Liver (tissue), 9 donors: Measurements from ENCODE around the gene TRIM41. TPM values are rescaled to one million over a fixed set of nuclear protein-coding genes. Genes with fewer than 3 reads are reported as not detected.

Experiments
- DNase-seq: peaks from one replicate; pipeline ENCODE4 v3.0.0-alpha.2; 2017; ENCODE audit warnings: low spot score
- H3K27ac ChIP-seq, 2 donors: one replicate each; pipeline ENCODE4 v1.7.0; 2013; ENCODE audit warnings: inconsistent platforms in 2 of 2, low read length in 2 of 2, control low read depth in 1 of 2, low read depth in 1 of 2, mild to moderate bottlenecking in 1 of 2
- H3K27me3 ChIP-seq, 4 donors: one replicate each; pipeline versions ENCODE4 v1.6.1 to v1.7.0; 2013; ENCODE audit warnings: low read length in 3 of 4, inconsistent platforms in 1 of 4, mild to moderate bottlenecking in 1 of 4, moderate library complexity in 1 of 4; ENCODE audit not compliant: control insufficient read depth in 4 of 4, insufficient read depth in 4 of 4
- H3K36me3 ChIP-seq, 4 donors: one replicate each; pipeline versions ENCODE4 v1.6.1 to v1.7.0; 2013; ENCODE audit warnings: low read length in 3 of 4, mild to moderate bottlenecking in 3 of 4, low read depth in 1 of 4, moderate library complexity in 1 of 4; ENCODE audit not compliant: control insufficient read depth in 4 of 4, insufficient read depth in 3 of 4
- H3K4me1 ChIP-seq, 4 donors: one replicate each; pipeline versions ENCODE4 v1.6.1 to v1.7.0; 2013; ENCODE audit warnings: low read length in 3 of 4, mild to moderate bottlenecking in 3 of 4, moderate library complexity in 1 of 4; ENCODE audit not compliant: control insufficient read depth in 4 of 4, insufficient read depth in 4 of 4
- H3K4me3 ChIP-seq, 3 donors: one replicate each; pipeline versions ENCODE4 v1.6.1 to v1.7.0; 2013; ENCODE audit warnings: low read length in 3 of 3, control low read depth in 1 of 3, low read depth in 1 of 3, mild to moderate bottlenecking in 1 of 3
- H3K9ac ChIP-seq, 2 donors: one replicate each; pipeline ENCODE4 v1.7.0; 2013; ENCODE audit warnings: low read length in 2 of 2, mild to moderate bottlenecking in 2 of 2, moderate library complexity in 2 of 2, control low read depth in 1 of 2, low read depth in 1 of 2
- H3K9me3 ChIP-seq, 4 donors: one replicate each; pipeline versions ENCODE4 v1.6.1 to v1.7.0; 2013; ENCODE audit warnings: low read length in 3 of 4; ENCODE audit not compliant: control insufficient read depth in 4 of 4
- CTCF ChIP-seq: fragments of 150-350 bp; IDR thresholded peaks from 2 replicates; pipeline ENCODE4 v1.5.1; 2017; ENCODE audit warnings: improper control_type of control experiment, low read depth, low read length; ENCODE audit not compliant: missing input control
- EGR1 ChIP-seq, 2 donors: IDR thresholded peaks; 2 replicates each; pipeline ENCODE4 v1.6.1; 2016 to 2018; ENCODE audit warnings: antibody characterized with exemption in 2 of 2, low read depth in 2 of 2
- FOXA1 ChIP-seq: IDR thresholded peaks from 2 replicates; pipeline ENCODE4 v1.6.1; 2016; ENCODE audit warnings: antibody characterized with exemption
- FOXA2 ChIP-seq: IDR thresholded peaks from 2 replicates; pipeline ENCODE4 v1.6.1; 2016; ENCODE audit warnings: antibody characterized with exemption
- GABPA ChIP-seq, 2 donors: IDR thresholded peaks in 1 of 2; conservative IDR thresholded peaks in 1 of 2; 2 replicates each; pipeline ENCODE4 v1.6.1; 2016; ENCODE audit warnings: antibody characterized with exemption in 2 of 2, mild to moderate bottlenecking in 1 of 2, moderate library complexity in 1 of 2
- HNF4A ChIP-seq, 2 donors: conservative IDR thresholded peaks; 2 replicates each; pipeline ENCODE4 v1.6.1; 2016; ENCODE audit warnings: antibody characterized with exemption in 2 of 2, mild to moderate bottlenecking in 2 of 2
- HNF4G ChIP-seq: IDR thresholded peaks from 2 replicates; pipeline ENCODE4 v1.6.1; 2016; ENCODE audit warnings: antibody characterized with exemption
- JUND ChIP-seq, 2 donors: IDR thresholded peaks; 2 replicates each; pipeline ENCODE4 v1.6.1; 2016; ENCODE audit warnings: antibody characterized with exemption in 2 of 2
- NR2F2 ChIP-seq: IDR thresholded peaks from 2 replicates; pipeline ENCODE4 v1.6.1; 2016; ENCODE audit warnings: antibody characterized with exemption
- RAD21 ChIP-seq, 2 donors: IDR thresholded peaks; 2 replicates each; pipeline ENCODE4 v1.6.1; 2016; ENCODE audit warnings: antibody characterized with exemption in 2 of 2, mild to moderate bottlenecking in 2 of 2
- RXRA ChIP-seq, 2 donors: IDR thresholded peaks; 2 replicates each; pipeline ENCODE4 v1.6.1; 2017 to 2018; ENCODE audit warnings: antibody characterized with exemption in 2 of 2, mild to moderate bottlenecking in 1 of 2
- SP1 ChIP-seq: IDR thresholded peaks from 2 replicates; pipeline ENCODE4 v1.6.1; 2018; ENCODE audit warnings: antibody characterized with exemption, mild to moderate bottlenecking
- TAF1 ChIP-seq: conservative IDR thresholded peaks from 2 replicates; pipeline ENCODE4 v1.6.1; 2016; ENCODE audit warnings: antibody characterized with exemption, mild to moderate bottlenecking
- YY1 ChIP-seq: IDR thresholded peaks from 2 replicates; pipeline ENCODE4 v1.6.1; 2016; ENCODE audit warnings: antibody characterized with exemption, mild to moderate bottlenecking
- ZBTB33 ChIP-seq: IDR thresholded peaks from 2 replicates; pipeline ENCODE4 v1.6.1; 2016; ENCODE audit warnings: antibody characterized with exemption
- WGBS: extraction: QIAGEN DNeasy Blood & Tissue Kit; methylation state at CpG from one replicate; pipeline ENCODE4 v1.1.7; 2013; 5-methylcytosine and 5-hydroxymethylcytosine counted together
- polyA plus RNA-seq, 2 donors: library from polyadenylated mRNA; stranded (reverse) in 1 of 2; unstranded in 1 of 2; fragments of 200-250 nt in 1 of 2; fragments of >200 nt in 1 of 2; fragmentation: Nextera tagmentation in 1 of 2; extraction: Ambion mirVana in 1 of 2; gene quantifications; one replicate each; pipeline versions ENCODE4 v1.2.1 to v1.2.3, GENCODE V29; 2013 to 2015
- total RNA-seq, 2 donors: library from RNA; depleted of rRNA; stranded (reverse); fragments of >200 nt; gene quantifications; one replicate each; pipeline ENCODE4 v1.2.3, GENCODE V29; 2014
- TF ChIP-seq, protein P1 (sequence below): IDR thresholded peaks from 2 replicates; pipeline ENCODE4 v1.6.1; 2016; ENCODE audit warnings: antibody characterized with exemption, mild to moderate bottlenecking
- TF ChIP-seq, protein P2 (sequence below): IDR thresholded peaks from 2 replicates; pipeline ENCODE4 v1.6.1; 2016; ENCODE audit warnings: antibody characterized with exemption
- TF ChIP-seq, protein P3 (sequence below): IDR thresholded peaks from 2 replicates; pipeline ENCODE4 v1.6.1; 2016; ENCODE audit warnings: antibody characterized with exemption
- donor health status: healthy.
- donor health status: healthy.
- donor health status: healthy.
- donor health status: healthy.
- donor health status: healthy.

TRIM41 gene
- total and polyA plus RNA-seq, 4 donors: 2.8 to 14.1 (median 11.0) TPM

- H3K27me3 ChIP-seq: no peaks in the 10 kb centered on the region
- DNase-seq: no peak
- no peak overlapping the region for H3K27ac ChIP-seq
- H3K36me3 ChIP-seq: no peaks in the 10 kb centered on the region
- peaks cover 12 to 37% (median 26%) of the 10 kb centered on the region in 4 donors for H3K4me1 ChIP-seq
- H3K4me3 ChIP-seq: peak overlapping the region in 1 of 3 donors; percentile 52
- no peak for TF ChIP-seq TAF1
- TF ChIP-seq HNF4G: no peak
- TF ChIP-seq NR2F2: no peak
- TF ChIP-seq, protein P1, sequence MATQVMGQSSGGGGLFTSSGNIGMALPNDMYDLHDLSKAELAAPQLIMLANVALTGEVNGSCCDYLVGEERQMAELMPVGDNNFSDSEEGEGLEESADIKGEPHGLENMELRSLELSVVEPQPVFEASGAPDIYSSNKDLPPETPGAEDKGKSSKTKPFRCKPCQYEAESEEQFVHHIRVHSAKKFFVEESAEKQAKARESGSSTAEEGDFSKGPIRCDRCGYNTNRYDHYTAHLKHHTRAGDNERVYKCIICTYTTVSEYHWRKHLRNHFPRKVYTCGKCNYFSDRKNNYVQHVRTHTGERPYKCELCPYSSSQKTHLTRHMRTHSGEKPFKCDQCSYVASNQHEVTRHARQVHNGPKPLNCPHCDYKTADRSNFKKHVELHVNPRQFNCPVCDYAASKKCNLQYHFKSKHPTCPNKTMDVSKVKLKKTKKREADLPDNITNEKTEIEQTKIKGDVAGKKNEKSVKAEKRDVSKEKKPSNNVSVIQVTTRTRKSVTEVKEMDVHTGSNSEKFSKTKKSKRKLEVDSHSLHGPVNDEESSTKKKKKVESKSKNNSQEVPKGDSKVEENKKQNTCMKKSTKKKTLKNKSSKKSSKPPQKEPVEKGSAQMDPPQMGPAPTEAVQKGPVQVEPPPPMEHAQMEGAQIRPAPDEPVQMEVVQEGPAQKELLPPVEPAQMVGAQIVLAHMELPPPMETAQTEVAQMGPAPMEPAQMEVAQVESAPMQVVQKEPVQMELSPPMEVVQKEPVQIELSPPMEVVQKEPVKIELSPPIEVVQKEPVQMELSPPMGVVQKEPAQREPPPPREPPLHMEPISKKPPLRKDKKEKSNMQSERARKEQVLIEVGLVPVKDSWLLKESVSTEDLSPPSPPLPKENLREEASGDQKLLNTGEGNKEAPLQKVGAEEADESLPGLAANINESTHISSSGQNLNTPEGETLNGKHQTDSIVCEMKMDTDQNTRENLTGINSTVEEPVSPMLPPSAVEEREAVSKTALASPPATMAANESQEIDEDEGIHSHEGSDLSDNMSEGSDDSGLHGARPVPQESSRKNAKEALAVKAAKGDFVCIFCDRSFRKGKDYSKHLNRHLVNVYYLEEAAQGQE: no peak
- TF ChIP-seq SP1: no peak
- no peak for TF ChIP-seq YY1
- no peak for TF ChIP-seq CTCF
- TF ChIP-seq, protein P2, sequence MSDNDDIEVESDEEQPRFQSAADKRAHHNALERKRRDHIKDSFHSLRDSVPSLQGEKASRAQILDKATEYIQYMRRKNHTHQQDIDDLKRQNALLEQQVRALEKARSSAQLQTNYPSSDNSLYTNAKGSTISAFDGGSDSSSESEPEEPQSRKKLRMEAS: no peak
- no peak for TF ChIP-seq EGR1 (IDR thresholded peaks at IDR 0.05; ENCODE audit: low read depth in 2 of 2)
- TF ChIP-seq HNF4A (conservative IDR thresholded peaks at IDR 0.05): no peak
- TF ChIP-seq ZBTB33: no peak
- TF ChIP-seq RAD21 (IDR thresholded peaks at IDR 0.05): no peak
- TF ChIP-seq GABPA (IDR thresholded peaks at IDR 0.05 in 1 of 2, conservative IDR thresholded peaks at IDR 0.05 in 1 of 2): no peak
- no peak for TF ChIP-seq FOXA1
- no peak for TF ChIP-seq JUND (IDR thresholded peaks at IDR 0.05)
- TF ChIP-seq FOXA2: no peak
- TF ChIP-seq, protein P3, sequence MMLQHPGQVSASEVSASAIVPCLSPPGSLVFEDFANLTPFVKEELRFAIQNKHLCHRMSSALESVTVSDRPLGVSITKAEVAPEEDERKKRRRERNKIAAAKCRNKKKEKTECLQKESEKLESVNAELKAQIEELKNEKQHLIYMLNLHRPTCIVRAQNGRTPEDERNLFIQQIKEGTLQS: no peak
- no peak for TF ChIP-seq RXRA (IDR thresholded peaks at IDR 0.05)
- no peak overlapping the region for H3K9ac ChIP-seq
- 7% methylated on average over 17 of the region's 17 CpGs for WGBS
- H3K9me3 ChIP-seq: no peaks in the 10 kb centered on the region
Measured at GRCh38 chr5:181203777-181204112, 19.3 kb upstream of the TRIM41 start.
